Calu3 (cell line): ENCODE data around the gene OFD1. TPM values are rescaled to one million over a fixed set of nuclear protein-coding genes. Genes with fewer than 3 reads are reported as not detected.
A peak's percentile ranks its signal among the peaks of the same experiment; 100 is the strongest.

ENCODE experiments used
- BruUV-seq: library from RNA; stranded (reverse); fragments of 400-500 nt; replicated peaks from 2 replicates; lab custom pipeline; 2021; lab: Mats Ljungman, UMichigan
- CTCF ChIA-PET: fragments of 300-600 bp; sonication (Branson Sonifier 250); formaldehyde crosslinking; loops from one replicate; lab custom pipeline; 2022; ENCODE audit warnings: antibody characterized with exemption; lab: Charles Lee
- DNase-seq: peaks from one replicate; pipeline ENCODE4 v3.0.0; 2022
- H3K27ac Mint-ChIP-seq: one replicate; pipeline ENCODE4 v1.8.0; 2022; ENCODE audit warnings: mixed read lengths; ENCODE audit not compliant: unreplicated experiment
- H3K27me3 Mint-ChIP-seq: one replicate; pipeline ENCODE4 v1.8.0; 2022; ENCODE audit warnings: mixed read lengths; ENCODE audit not compliant: unreplicated experiment
- H3K36me3 Mint-ChIP-seq: one replicate; pipeline ENCODE4 v1.8.0; 2022; ENCODE audit warnings: mild to moderate bottlenecking, moderate library complexity, mixed read lengths; ENCODE audit not compliant: insufficient read depth, unreplicated experiment
- H3K4me1 Mint-ChIP-seq: one replicate; pipeline ENCODE4 v1.8.0; 2022; ENCODE audit warnings: mild to moderate bottlenecking, low read depth, mixed read lengths; ENCODE audit not compliant: unreplicated experiment
- H3K4me3 Mint-ChIP-seq: one replicate; pipeline ENCODE4 v1.8.0; 2022; ENCODE audit warnings: mild to moderate bottlenecking, low read depth, moderate library complexity, mixed read lengths; ENCODE audit not compliant: unreplicated experiment
- H3K9me3 Mint-ChIP-seq: one replicate; pipeline ENCODE4 v1.8.0; 2022; ENCODE audit warnings: low read depth, mixed read lengths; ENCODE audit not compliant: unreplicated experiment
- intact Hi-C: fragments of 100-400 bp; cut with micrococcal nuclease; formaldehyde crosslinking; loops from one replicate; pipeline ENCODE4 v1.10.0; 2022; ENCODE audit not compliant: unreplicated experiment
- total RNA-seq: library from RNA; stranded (reverse); gene quantifications from 2 replicates; pipeline ENCODE4 v1.2.3, GENCODE V29; 2022
- TF ChIP-seq, protein P1 (sequence below): fragments of 200-600 bp; IDR thresholded peaks from one replicate; pipeline ENCODE4 v1.8.0; 2022; ENCODE audit warnings: antibody characterized with exemption; ENCODE audit not compliant: unreplicated experiment

Gene OFD1
- total RNA-seq, 1 experiment from 2014 or later: 46.4 TPM

- CTCF ChIA-PET: no interaction called here
- H3K9me3 Mint-ChIP-seq: no peaks in the 10 kb centered on the region
- H3K27me3 Mint-ChIP-seq: no peaks in the 10 kb centered on the region
- H3K27ac Mint-ChIP-seq: no peak overlapping the region
- TF ChIP-seq, protein P1, sequence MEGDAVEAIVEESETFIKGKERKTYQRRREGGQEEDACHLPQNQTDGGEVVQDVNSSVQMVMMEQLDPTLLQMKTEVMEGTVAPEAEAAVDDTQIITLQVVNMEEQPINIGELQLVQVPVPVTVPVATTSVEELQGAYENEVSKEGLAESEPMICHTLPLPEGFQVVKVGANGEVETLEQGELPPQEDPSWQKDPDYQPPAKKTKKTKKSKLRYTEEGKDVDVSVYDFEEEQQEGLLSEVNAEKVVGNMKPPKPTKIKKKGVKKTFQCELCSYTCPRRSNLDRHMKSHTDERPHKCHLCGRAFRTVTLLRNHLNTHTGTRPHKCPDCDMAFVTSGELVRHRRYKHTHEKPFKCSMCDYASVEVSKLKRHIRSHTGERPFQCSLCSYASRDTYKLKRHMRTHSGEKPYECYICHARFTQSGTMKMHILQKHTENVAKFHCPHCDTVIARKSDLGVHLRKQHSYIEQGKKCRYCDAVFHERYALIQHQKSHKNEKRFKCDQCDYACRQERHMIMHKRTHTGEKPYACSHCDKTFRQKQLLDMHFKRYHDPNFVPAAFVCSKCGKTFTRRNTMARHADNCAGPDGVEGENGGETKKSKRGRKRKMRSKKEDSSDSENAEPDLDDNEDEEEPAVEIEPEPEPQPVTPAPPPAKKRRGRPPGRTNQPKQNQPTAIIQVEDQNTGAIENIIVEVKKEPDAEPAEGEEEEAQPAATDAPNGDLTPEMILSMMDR: no peak
- no peak overlapping the region for H3K4me3 Mint-ChIP-seq
- H3K4me1 Mint-ChIP-seq: no peaks in the 10 kb centered on the region
- peaks cover 15% of the 10 kb centered on the region for H3K36me3 Mint-ChIP-seq
- intact Hi-C loops: loop anchor here (10.0 kb wide), 1 partner anchor 176 kb away; no protein-coding TSS in a partner anchor
- no peak for DNase-seq
- BruUV-seq: no TSS peak
Measured at GRCh38 chrX:13759152-13759718, 24.7 kb downstream of the OFD1 start.

- no peak for DNase-seq
- TSS peak; percentile 61 for BruUV-seq
- no peaks in the 10 kb centered on the region for H3K27me3 Mint-ChIP-seq
- no peak overlapping the region for H3K27ac Mint-ChIP-seq
- H3K36me3 Mint-ChIP-seq: peaks cover 14% of the 10 kb centered on the region
- H3K9me3 Mint-ChIP-seq: no peaks in the 10 kb centered on the region
- H3K4me3 Mint-ChIP-seq: no peak overlapping the region
- TF ChIP-seq, protein P1: no peak
- intact Hi-C loops: no loop called here
- CTCF ChIA-PET: no interaction called here
- no peaks in the 10 kb centered on the region for H3K4me1 Mint-ChIP-seq
Measured at GRCh38 chrX:13760426-13760825, 25.9 kb downstream of the OFD1 start.

DNA sequence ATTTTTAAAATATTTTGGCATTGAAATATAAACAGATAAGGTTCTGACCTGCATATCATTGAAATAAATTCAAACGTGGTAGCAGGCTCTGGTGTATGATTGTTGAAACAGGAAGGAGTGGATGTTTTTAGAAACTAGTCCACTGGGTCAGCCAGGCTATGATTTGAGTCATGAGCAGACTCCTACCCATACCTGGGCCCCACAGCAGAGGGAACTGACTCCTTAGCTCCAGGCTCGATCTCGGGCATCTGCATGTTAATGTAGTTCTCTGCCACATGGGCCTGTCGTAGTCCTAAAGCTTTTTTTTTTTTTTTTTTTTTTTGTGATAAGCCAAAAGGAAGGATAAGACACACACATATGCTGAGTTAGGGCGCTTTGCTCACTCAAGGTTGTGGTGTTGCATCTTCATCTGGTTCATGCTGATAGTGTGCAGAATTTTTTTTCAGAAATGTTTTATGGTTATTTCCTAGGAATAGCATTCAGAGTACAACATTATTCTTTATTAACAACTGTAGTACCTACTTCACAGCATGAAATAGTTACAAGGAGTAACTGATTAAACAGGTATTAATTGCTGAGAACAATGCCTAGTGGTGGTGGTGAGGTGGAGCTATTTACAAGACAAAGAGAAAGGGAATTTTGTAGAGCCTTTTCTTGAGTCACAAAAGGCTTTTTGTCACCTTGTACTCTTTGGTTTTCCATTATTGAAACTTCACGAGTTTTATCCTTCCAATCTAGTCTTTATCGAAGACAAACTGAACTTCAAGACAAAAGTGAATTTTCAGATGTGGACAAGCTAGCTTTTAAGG is 27.3 kb downstream of the OFD1 start:
- no peaks in the 10 kb centered on the region for H3K4me1 Mint-ChIP-seq
- TF ChIP-seq, protein P1: no peak

DNA sequence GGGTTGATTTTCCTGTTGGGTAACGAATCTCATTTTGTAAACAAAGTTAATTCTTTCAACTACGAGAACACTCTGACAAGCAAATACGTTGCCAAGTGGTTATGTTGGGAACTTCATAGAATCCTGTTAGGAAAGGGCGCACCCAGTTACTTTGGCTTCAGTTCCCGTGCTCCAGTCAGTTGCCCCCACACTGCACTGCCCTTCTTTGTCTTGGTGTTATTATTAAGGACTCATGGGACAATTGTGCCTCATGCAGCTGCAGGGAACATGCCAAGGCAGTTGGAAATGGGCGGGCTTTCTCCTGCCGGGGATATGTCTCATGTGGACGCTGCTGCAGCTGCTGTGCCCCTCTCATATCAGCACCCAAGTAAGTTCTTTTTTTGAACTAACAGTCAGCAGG is 28.9 kb downstream of the OFD1 start:
- CTCF ChIA-PET: no interaction called here
- intact Hi-C loops: no loop called here
- DNase-seq: no peak
- no peaks in the 10 kb centered on the region for H3K27me3 Mint-ChIP-seq
- TF ChIP-seq, protein P1: no peak
- H3K27ac Mint-ChIP-seq: no peak overlapping the region
- H3K4me3 Mint-ChIP-seq: no peak overlapping the region
- no TSS peak for BruUV-seq
- no peaks in the 10 kb centered on the region for H3K9me3 Mint-ChIP-seq
- peaks cover 36% of the 10 kb centered on the region for H3K36me3 Mint-ChIP-seq
- no peaks in the 10 kb centered on the region for H3K4me1 Mint-ChIP-seq

More for the DNA sequence above, 27.3 kb downstream of the OFD1 start:
- H3K4me3 Mint-ChIP-seq: no peak overlapping the region
- intact Hi-C loops: no loop called here
- H3K9me3 Mint-ChIP-seq: no peaks in the 10 kb centered on the region
- no peak overlapping the region for H3K27ac Mint-ChIP-seq
- no peaks in the 10 kb centered on the region for H3K27me3 Mint-ChIP-seq
- CTCF ChIA-PET: interaction anchor here (1.0 to 1.2 kb wide), 2 partner anchors 9 to 270 kb away, joined by 3 read pairs; no protein-coding TSS in a partner anchor
- peaks cover 24% of the 10 kb centered on the region for H3K36me3 Mint-ChIP-seq
- no TSS peak for BruUV-seq
- no peak for DNase-seq
